Liver (tissue), 9 donors: ENCODE results near the gene SAMSN1. TPM values are rescaled to one million over a fixed set of nuclear protein-coding genes. Genes with fewer than 3 reads are reported as not detected.

Experiments
- DNase-seq: peaks from one replicate; pipeline ENCODE4 v3.0.0-alpha.2; 2017; ENCODE audit warnings: low spot score
- H3K27ac ChIP-seq, 2 donors: one replicate each; pipeline ENCODE4 v1.7.0; 2013; ENCODE audit warnings: inconsistent platforms in 2 of 2, low read length in 2 of 2, control low read depth in 1 of 2, low read depth in 1 of 2, mild to moderate bottlenecking in 1 of 2
- H3K27me3 ChIP-seq, 4 donors: one replicate each; pipeline versions ENCODE4 v1.6.1 to v1.7.0; 2013; ENCODE audit warnings: low read length in 3 of 4, inconsistent platforms in 1 of 4, mild to moderate bottlenecking in 1 of 4, moderate library complexity in 1 of 4; ENCODE audit not compliant: control insufficient read depth in 4 of 4, insufficient read depth in 4 of 4
- H3K36me3 ChIP-seq, 4 donors: one replicate each; pipeline versions ENCODE4 v1.6.1 to v1.7.0; 2013; ENCODE audit warnings: low read length in 3 of 4, mild to moderate bottlenecking in 3 of 4, low read depth in 1 of 4, moderate library complexity in 1 of 4; ENCODE audit not compliant: control insufficient read depth in 4 of 4, insufficient read depth in 3 of 4
- H3K4me1 ChIP-seq, 4 donors: one replicate each; pipeline versions ENCODE4 v1.6.1 to v1.7.0; 2013; ENCODE audit warnings: low read length in 3 of 4, mild to moderate bottlenecking in 3 of 4, moderate library complexity in 1 of 4; ENCODE audit not compliant: control insufficient read depth in 4 of 4, insufficient read depth in 4 of 4
- H3K4me3 ChIP-seq, 3 donors: one replicate each; pipeline versions ENCODE4 v1.6.1 to v1.7.0; 2013; ENCODE audit warnings: low read length in 3 of 3, control low read depth in 1 of 3, low read depth in 1 of 3, mild to moderate bottlenecking in 1 of 3
- H3K9ac ChIP-seq, 2 donors: one replicate each; pipeline ENCODE4 v1.7.0; 2013; ENCODE audit warnings: low read length in 2 of 2, mild to moderate bottlenecking in 2 of 2, moderate library complexity in 2 of 2, control low read depth in 1 of 2, low read depth in 1 of 2
- H3K9me3 ChIP-seq, 4 donors: one replicate each; pipeline versions ENCODE4 v1.6.1 to v1.7.0; 2013; ENCODE audit warnings: low read length in 3 of 4; ENCODE audit not compliant: control insufficient read depth in 4 of 4
- EGR1 ChIP-seq, 2 donors: IDR thresholded peaks; 2 replicates each; pipeline ENCODE4 v1.6.1; 2016 to 2018; ENCODE audit warnings: antibody characterized with exemption in 2 of 2, low read depth in 2 of 2
- FOXA1 ChIP-seq: IDR thresholded peaks from 2 replicates; pipeline ENCODE4 v1.6.1; 2016; ENCODE audit warnings: antibody characterized with exemption
- FOXA2 ChIP-seq: IDR thresholded peaks from 2 replicates; pipeline ENCODE4 v1.6.1; 2016; ENCODE audit warnings: antibody characterized with exemption
- GABPA ChIP-seq, 2 donors: IDR thresholded peaks in 1 of 2; conservative IDR thresholded peaks in 1 of 2; 2 replicates each; pipeline ENCODE4 v1.6.1; 2016; ENCODE audit warnings: antibody characterized with exemption in 2 of 2, mild to moderate bottlenecking in 1 of 2, moderate library complexity in 1 of 2
- HNF4A ChIP-seq, 2 donors: conservative IDR thresholded peaks; 2 replicates each; pipeline ENCODE4 v1.6.1; 2016; ENCODE audit warnings: antibody characterized with exemption in 2 of 2, mild to moderate bottlenecking in 2 of 2
- JUND ChIP-seq, 2 donors: IDR thresholded peaks; 2 replicates each; pipeline ENCODE4 v1.6.1; 2016; ENCODE audit warnings: antibody characterized with exemption in 2 of 2
- NR2F2 ChIP-seq: IDR thresholded peaks from 2 replicates; pipeline ENCODE4 v1.6.1; 2016; ENCODE audit warnings: antibody characterized with exemption
- SP1 ChIP-seq: IDR thresholded peaks from 2 replicates; pipeline ENCODE4 v1.6.1; 2018; ENCODE audit warnings: antibody characterized with exemption, mild to moderate bottlenecking
- TAF1 ChIP-seq: conservative IDR thresholded peaks from 2 replicates; pipeline ENCODE4 v1.6.1; 2016; ENCODE audit warnings: antibody characterized with exemption, mild to moderate bottlenecking
- WGBS: extraction: QIAGEN DNeasy Blood & Tissue Kit; methylation state at CpG from one replicate; pipeline ENCODE4 v1.1.7; 2013; 5-methylcytosine and 5-hydroxymethylcytosine counted together
- polyA plus RNA-seq, 2 donors: library from polyadenylated mRNA; stranded (reverse) in 1 of 2; unstranded in 1 of 2; fragments of 200-250 nt in 1 of 2; fragments of >200 nt in 1 of 2; fragmentation: Nextera tagmentation in 1 of 2; extraction: Ambion mirVana in 1 of 2; gene quantifications; one replicate each; pipeline versions ENCODE4 v1.2.1 to v1.2.3, GENCODE V29; 2013 to 2015
- total RNA-seq, 2 donors: library from RNA; depleted of rRNA; stranded (reverse); fragments of >200 nt; gene quantifications; one replicate each; pipeline ENCODE4 v1.2.3, GENCODE V29; 2014
- TF ChIP-seq, protein P1 (sequence below): IDR thresholded peaks from 2 replicates; pipeline ENCODE4 v1.6.1; 2016; ENCODE audit warnings: antibody characterized with exemption, mild to moderate bottlenecking
- TF ChIP-seq, protein P2 (sequence below): fragments of 150-350 bp; IDR thresholded peaks from 2 replicates; pipeline ENCODE4 v1.5.1; 2017; ENCODE audit warnings: improper control_type of control experiment, low read depth, low read length; ENCODE audit not compliant: missing input control
- TF ChIP-seq, protein P3 (sequence below): IDR thresholded peaks from 2 replicates; pipeline ENCODE4 v1.6.1; 2016; ENCODE audit warnings: antibody characterized with exemption
- TF ChIP-seq, protein P4 (sequence below): IDR thresholded peaks from 2 replicates; pipeline ENCODE4 v1.6.1; 2016; ENCODE audit warnings: antibody characterized with exemption
- donor health status: healthy.
- donor health status: healthy.
- donor health status: healthy.
- donor health status: healthy.
- donor health status: healthy.

Gene SAMSN1
- total and polyA plus RNA-seq, 4 donors = 2.2 to 9.0 (median 3.4) TPM

DNA sequence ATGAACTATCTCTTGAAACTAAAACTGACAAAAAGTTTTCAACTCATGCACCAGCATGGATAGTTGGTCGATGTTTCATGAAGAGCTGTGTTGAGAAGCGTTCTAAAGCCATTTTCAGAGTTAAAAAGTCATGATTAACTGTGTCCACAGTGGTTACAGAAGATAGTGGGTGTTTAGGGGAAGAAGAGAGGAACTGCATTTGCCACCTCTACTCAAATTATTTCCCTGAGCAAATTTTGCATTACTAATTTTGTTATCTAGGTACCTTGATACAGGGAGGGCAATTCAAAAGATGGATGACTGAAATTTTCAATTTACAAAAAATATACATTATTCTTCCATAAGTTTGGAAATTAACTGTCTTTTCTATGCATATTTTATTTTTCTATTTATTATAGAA, 15.5 kb downstream of the SAMSN1 start:
- TF ChIP-seq, protein P1, sequence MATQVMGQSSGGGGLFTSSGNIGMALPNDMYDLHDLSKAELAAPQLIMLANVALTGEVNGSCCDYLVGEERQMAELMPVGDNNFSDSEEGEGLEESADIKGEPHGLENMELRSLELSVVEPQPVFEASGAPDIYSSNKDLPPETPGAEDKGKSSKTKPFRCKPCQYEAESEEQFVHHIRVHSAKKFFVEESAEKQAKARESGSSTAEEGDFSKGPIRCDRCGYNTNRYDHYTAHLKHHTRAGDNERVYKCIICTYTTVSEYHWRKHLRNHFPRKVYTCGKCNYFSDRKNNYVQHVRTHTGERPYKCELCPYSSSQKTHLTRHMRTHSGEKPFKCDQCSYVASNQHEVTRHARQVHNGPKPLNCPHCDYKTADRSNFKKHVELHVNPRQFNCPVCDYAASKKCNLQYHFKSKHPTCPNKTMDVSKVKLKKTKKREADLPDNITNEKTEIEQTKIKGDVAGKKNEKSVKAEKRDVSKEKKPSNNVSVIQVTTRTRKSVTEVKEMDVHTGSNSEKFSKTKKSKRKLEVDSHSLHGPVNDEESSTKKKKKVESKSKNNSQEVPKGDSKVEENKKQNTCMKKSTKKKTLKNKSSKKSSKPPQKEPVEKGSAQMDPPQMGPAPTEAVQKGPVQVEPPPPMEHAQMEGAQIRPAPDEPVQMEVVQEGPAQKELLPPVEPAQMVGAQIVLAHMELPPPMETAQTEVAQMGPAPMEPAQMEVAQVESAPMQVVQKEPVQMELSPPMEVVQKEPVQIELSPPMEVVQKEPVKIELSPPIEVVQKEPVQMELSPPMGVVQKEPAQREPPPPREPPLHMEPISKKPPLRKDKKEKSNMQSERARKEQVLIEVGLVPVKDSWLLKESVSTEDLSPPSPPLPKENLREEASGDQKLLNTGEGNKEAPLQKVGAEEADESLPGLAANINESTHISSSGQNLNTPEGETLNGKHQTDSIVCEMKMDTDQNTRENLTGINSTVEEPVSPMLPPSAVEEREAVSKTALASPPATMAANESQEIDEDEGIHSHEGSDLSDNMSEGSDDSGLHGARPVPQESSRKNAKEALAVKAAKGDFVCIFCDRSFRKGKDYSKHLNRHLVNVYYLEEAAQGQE = no peak
- TF ChIP-seq HNF4A (conservative IDR thresholded peaks at IDR 0.05) (no peak), FOXA1 (no peak), NR2F2 (no peak), FOXA2 (no peak), TAF1 (no peak), GABPA (IDR thresholded peaks at IDR 0.05 in 1 of 2, conservative IDR thresholded peaks at IDR 0.05 in 1 of 2) (no peak)
- TF ChIP-seq, protein P2, sequence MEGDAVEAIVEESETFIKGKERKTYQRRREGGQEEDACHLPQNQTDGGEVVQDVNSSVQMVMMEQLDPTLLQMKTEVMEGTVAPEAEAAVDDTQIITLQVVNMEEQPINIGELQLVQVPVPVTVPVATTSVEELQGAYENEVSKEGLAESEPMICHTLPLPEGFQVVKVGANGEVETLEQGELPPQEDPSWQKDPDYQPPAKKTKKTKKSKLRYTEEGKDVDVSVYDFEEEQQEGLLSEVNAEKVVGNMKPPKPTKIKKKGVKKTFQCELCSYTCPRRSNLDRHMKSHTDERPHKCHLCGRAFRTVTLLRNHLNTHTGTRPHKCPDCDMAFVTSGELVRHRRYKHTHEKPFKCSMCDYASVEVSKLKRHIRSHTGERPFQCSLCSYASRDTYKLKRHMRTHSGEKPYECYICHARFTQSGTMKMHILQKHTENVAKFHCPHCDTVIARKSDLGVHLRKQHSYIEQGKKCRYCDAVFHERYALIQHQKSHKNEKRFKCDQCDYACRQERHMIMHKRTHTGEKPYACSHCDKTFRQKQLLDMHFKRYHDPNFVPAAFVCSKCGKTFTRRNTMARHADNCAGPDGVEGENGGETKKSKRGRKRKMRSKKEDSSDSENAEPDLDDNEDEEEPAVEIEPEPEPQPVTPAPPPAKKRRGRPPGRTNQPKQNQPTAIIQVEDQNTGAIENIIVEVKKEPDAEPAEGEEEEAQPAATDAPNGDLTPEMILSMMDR = no peak
- TF ChIP-seq, protein P3, sequence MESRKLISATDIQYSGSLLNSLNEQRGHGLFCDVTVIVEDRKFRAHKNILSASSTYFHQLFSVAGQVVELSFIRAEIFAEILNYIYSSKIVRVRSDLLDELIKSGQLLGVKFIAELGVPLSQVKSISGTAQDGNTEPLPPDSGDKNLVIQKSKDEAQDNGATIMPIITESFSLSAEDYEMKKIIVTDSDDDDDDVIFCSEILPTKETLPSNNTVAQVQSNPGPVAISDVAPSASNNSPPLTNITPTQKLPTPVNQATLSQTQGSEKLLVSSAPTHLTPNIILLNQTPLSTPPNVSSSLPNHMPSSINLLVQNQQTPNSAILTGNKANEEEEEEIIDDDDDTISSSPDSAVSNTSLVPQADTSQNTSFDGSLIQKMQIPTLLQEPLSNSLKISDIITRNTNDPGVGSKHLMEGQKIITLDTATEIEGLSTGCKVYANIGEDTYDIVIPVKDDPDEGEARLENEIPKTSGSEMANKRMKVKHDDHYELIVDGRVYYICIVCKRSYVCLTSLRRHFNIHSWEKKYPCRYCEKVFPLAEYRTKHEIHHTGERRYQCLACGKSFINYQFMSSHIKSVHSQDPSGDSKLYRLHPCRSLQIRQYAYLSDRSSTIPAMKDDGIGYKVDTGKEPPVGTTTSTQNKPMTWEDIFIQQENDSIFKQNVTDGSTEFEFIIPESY = no peak
- Histone ChIP-seq H3K36me3 (no peaks in the 10 kb centered on the region), H3K9ac (no peak overlapping the region), H3K27ac (no peak overlapping the region), H3K27me3 (no peaks in the 10 kb centered on the region), H3K9me3 (peaks cover 0 to 1% (median 0%) of the 10 kb centered on the region in 4 donors), H3K4me1 (no peaks in the 10 kb centered on the region), H3K4me3 (no peak overlapping the region)
- no peak for DNase-seq
- WGBS = 79% methylated on average over 2 of the region's 2 CpGs

DNA sequence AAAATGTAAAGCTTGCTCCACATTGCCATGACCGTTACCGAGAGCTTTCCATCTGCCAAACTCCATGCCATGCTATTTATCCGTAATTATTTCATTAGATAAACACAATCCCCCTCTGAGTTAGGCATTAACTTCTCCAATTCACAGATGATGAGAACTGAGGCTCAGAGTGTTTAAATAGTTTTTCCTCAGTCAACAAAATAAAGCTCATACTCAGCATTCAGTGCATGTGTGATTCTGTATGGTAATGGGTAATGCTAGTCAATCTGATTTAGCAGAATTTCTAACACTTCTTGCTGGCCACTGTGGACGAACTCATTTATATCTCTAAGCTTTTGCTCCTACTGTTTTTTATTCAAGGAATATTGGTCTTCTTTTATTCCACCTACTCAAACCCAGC, 17.3 kb downstream of the SAMSN1 start:
- H3K4me1 ChIP-seq = no peaks in the 10 kb centered on the region
- no peaks in the 10 kb centered on the region for H3K27me3 ChIP-seq
- WGBS = 71% methylated on average over 4 of the region's 4 CpGs
- H3K4me3 ChIP-seq = no peak overlapping the region
- TF ChIP-seq, protein P4, sequence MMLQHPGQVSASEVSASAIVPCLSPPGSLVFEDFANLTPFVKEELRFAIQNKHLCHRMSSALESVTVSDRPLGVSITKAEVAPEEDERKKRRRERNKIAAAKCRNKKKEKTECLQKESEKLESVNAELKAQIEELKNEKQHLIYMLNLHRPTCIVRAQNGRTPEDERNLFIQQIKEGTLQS = no peak
- TF ChIP-seq FOXA1 = no peak
- no peak for TF ChIP-seq EGR1 (IDR thresholded peaks at IDR 0.05; ENCODE audit: low read depth in 2 of 2)
- no peak for TF ChIP-seq SP1
- no peak for TF ChIP-seq JUND (IDR thresholded peaks at IDR 0.05)
- no peak for DNase-seq
- no peaks in the 10 kb centered on the region for H3K36me3 ChIP-seq
- no peaks in the 10 kb centered on the region for H3K9me3 ChIP-seq
- no peak overlapping the region for H3K9ac ChIP-seq
- H3K27ac ChIP-seq = no peak overlapping the region
